Measurements from ENCODE around the gene LRRC63. TPM values are rescaled to one million over a fixed set of nuclear protein-coding genes. Genes with fewer than 3 reads are reported as not detected.

LRRC63 gene
- total RNA-seq, 4 donors from 2014 or later = 0.33 to 1.4 (median 0.38) TPM; not detected in 1

DNA sequence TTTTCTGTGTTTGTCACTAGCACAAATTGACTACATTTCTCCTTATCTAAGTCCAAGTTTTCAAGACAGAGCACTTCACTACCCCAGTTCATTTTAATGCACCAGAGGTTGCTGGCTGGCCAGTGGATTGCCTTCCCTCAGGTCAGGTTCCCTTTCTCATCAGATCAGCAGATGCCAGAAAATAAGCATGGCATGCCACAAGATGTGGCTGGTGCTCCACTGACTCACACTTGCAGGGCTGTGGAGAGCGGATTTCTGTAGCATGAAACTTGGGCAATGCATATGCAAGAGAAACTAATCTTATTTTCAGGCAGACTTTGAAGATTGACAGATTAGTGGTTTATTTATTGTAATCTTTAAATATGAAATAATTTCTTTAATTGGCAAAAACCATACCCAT lies 95.8 kb downstream of the LRRC63 start:
- no peak for TF ChIP-seq CTCF (IDR thresholded peaks at IDR 0.05; ENCODE audit: low read depth)

DNA sequence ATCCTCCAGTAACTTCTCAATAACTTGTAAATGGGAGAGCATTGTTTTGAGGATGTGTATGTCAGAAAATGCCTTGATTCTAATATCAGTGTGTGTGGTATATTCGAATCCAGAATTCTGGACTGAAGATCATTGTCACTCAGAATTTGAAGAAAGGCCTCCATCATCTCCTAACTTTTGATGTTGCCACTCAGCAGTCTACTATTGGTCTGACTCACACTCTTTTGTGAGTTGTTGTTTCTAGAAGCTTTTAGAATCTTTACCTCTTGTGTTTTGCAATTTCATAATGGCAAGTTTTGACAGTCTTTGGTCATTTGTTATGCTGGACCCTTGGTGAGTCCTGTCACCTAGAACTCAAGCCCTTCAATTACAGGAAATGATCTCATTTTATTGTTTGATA lies 98.3 kb downstream of the LRRC63 start:
- TF ChIP-seq CTCF (IDR thresholded peaks at IDR 0.05; ENCODE audit: low read depth) = no peak

DNA sequence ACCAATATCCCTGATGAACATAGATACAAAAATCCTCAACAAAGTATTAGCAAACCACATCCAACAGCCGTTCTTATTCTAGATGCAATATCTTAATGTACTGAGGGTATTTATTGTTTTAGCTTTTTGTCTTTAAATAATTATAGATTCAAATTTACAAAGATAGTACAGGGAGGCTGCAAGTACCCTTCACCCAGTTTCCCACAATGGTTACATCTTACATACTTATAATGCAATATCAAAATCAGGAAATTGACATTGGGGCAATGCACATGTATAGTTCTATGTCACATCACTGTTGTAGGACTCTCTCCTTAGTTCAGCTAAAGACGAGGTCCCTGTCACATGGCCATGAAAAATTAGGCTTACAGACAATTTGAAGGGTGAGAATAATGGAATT lies 99.5 kb downstream of the LRRC63 start:
- TF ChIP-seq CTCF (IDR thresholded peaks at IDR 0.05; ENCODE audit: low read depth) = no peak

GRCh38 chr13:46313024-46313423 lies 101.3 kb downstream of the LRRC63 start:
- no peak for TF ChIP-seq CTCF (IDR thresholded peaks at IDR 0.05; ENCODE audit: low read depth)

DNA sequence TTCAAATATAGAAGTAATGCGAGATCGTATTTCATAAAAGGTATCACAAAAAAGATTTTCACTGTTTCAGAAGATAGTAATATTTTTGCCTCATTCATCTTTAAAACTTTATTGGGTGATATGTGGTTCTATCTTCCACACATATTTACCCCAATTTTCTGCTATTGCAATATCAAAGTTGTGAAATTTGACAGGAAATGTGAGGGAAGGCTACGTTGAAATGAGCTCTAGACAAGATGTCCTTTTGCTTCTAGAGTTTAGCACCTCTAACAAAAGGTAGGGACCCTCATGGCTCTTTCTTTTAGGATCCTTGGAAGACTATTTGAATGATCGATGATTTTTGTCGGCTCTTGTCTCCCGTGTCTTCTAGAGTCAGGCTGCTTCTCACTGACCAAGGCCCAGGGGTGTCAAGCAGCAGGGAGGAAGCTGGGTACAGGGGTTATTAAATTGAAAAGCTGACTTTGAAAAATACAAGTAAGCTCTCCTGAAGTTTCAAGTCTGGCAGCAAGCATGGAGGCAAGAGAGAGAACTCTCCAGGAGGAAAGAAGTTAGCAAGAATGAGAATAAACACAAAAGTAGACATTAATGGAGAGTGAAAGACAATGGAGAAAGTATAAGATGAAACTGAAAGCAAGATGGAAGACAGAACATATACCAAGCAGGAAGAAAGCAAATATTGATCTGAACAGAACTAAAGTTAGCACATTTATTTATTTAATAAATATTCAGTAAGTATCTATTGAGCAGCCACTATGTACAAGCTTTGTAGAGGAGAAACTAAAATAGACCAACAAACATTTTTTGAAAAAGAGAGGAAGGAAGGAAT lies 101.9 kb downstream of the LRRC63 start:
- no peak for TF ChIP-seq CTCF (IDR thresholded peaks at IDR 0.05; ENCODE audit: low read depth)

DNA sequence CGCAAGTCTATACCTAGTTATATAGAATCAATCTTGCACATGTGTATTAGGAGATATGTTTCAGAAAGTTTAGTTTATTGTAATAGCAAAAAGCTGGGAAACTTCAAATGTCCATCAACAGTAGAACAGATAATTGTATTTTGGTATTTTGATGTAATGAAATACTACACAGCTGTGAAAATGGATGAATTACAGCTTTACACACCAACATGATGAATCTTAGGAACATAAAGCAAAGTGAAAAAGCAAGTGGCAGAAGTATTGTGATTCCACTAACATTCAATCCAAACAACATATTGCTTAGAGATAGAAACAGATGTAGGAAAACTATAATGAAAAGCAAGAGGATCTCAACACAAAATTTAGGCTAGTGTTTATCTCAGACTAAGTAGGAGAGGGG lies 102.9 kb downstream of the LRRC63 start:
- TF ChIP-seq CTCF (IDR thresholded peaks at IDR 0.05; ENCODE audit: low read depth) = no peak

GRCh38 chr13:46315036-46315435 lies 103.3 kb downstream of the LRRC63 start:
- no peak for TF ChIP-seq CTCF (IDR thresholded peaks at IDR 0.05; ENCODE audit: low read depth)

Measured in subcutaneous adipose tissue (tissue), 4 donors.